ENCODE data around the gene DNAJB14. TPM values are rescaled to one million over a fixed set of nuclear protein-coding genes. Genes with fewer than 3 reads are reported as not detected.

The DNAJB14 gene
- total RNA-seq, 4 donors from 2014 or later, result 27.0 to 38.5 (median 31.7) TPM

DNA sequence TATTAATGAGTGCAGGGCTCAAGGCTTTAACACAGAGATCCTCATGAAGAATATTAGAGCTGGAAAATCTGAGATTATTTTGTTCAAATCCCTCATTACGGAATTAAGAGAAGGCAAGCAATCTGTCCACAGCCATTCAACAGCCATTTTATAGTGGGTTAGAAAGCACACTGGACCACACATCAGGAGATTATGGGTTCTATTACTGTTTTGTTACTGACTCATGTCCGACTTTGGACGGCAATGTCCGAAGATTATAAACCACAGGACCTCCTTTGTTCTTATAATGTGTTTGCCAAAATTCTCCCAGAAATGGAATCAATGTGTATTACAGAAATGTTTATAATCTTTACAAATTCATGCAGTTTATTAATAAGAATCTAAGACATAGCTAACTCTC, 60.3 kb downstream of the DNAJB14 start:
- Histone ChIP-seq H3K27me3 (no peaks in the 10 kb centered on the region), H3K4me3 (no peak overlapping the region), H3K9me3 (no peaks in the 10 kb centered on the region), H3K27ac (no peak overlapping the region), H3K4me1 (peaks cover 0 to 45% (median 0%) of the 10 kb centered on the region in 4 donors), H3K36me3 (peaks cover 0 to 39% (median 5%) of the 10 kb centered on the region in 3 donors)
- 51 to 56% methylated on average over 4 of the region's 4 CpGs for WGBS, 2 donors
- no peak for DNase-seq (ENCODE audit: low spot score in 2 of 2)
- no peak for TF ChIP-seq POLR2A (IDR thresholded peaks at IDR 0.05)
- no peak for TF ChIP-seq EP300 (IDR thresholded peaks at IDR 0.05)
- TF ChIP-seq CTCF (IDR thresholded peaks at IDR 0.05), result no peak

- DNase-seq (ENCODE audit: low spot score in 2 of 2), result no peak
- Histone ChIP-seq H3K4me1 (peaks cover 0 to 40% (median 0%) of the 10 kb centered on the region in 4 donors), H3K36me3 (peaks cover 0 to 43% (median 8%) of the 10 kb centered on the region in 3 donors), H3K27ac (no peak overlapping the region), H3K4me3 (no peak overlapping the region), H3K27me3 (no peaks in the 10 kb centered on the region), H3K9me3 (no peaks in the 10 kb centered on the region)
- no peak for TF ChIP-seq CTCF (IDR thresholded peaks at IDR 0.05)
- no peak for TF ChIP-seq POLR2A (IDR thresholded peaks at IDR 0.05)
- no peak for TF ChIP-seq EP300 (IDR thresholded peaks at IDR 0.05)
These were observed 60.7 kb downstream of the DNAJB14 start for GRCh38 chr4:99885687-99886086.

- H3K9me3 ChIP-seq, result no peaks in the 10 kb centered on the region
- WGBS, 2 donors, result 76 to 77% methylated on average over 2 of the region's 2 CpGs
- DNase-seq (ENCODE audit: low spot score in 2 of 2), result no peak
- H3K27me3 ChIP-seq, result no peaks in the 10 kb centered on the region
- H3K4me3 ChIP-seq, result no peak overlapping the region
- TF ChIP-seq POLR2A (IDR thresholded peaks at IDR 0.05) (no peak), CTCF (IDR thresholded peaks at IDR 0.05) (peak in 2 of 5 experiments; percentile 15), EP300 (IDR thresholded peaks at IDR 0.05) (no peak)
- H3K4me1 ChIP-seq, result peaks cover 0 to 36% (median 0%) of the 10 kb centered on the region in 4 donors
- peaks cover 0 to 49% (median 13%) of the 10 kb centered on the region in 3 donors for H3K36me3 ChIP-seq
- no peak overlapping the region for H3K27ac ChIP-seq
These were observed 61.3 kb downstream of the DNAJB14 start for GRCh38 chr4:99885063-99885664.

DNA sequence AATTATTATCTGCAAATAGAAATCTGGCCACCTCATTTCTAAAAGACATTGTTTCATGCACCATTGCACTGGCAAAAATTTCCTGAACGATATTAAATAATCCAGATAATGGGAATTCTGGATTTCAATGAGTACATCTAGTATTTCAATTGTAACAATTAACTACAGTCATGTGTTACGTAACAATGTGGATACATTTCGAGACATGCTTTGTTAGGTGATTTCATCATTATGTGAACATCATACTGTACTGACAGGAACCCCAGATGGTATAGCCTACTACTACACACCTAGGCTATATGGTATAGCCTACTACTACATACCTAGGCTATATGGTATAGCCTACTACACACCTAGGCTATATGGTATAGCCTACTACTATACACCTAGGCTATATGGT, 67.0 kb downstream of the DNAJB14 start:
- TF ChIP-seq EP300 (IDR thresholded peaks at IDR 0.05) (no peak), POLR2A (IDR thresholded peaks at IDR 0.05) (no peak), CTCF (IDR thresholded peaks at IDR 0.05) (no peak)
- Histone ChIP-seq H3K36me3 (peaks cover 0 to 75% (median 8%) of the 10 kb centered on the region in 3 donors), H3K4me3 (no peak overlapping the region), H3K4me1 (no peaks in the 10 kb centered on the region), H3K27ac (no peak overlapping the region), H3K9me3 (no peaks in the 10 kb centered on the region), H3K27me3 (no peaks in the 10 kb centered on the region)
- 87 to 95% methylated on average over 3 of the region's 3 CpGs for WGBS, 2 donors
- DNase-seq (ENCODE audit: low spot score in 2 of 2), result no peak

GRCh38 chr4:99878604-99879003, 67.8 kb downstream of the DNAJB14 start:
- Histone ChIP-seq H3K4me3 (no peak overlapping the region), H3K27ac (no peak overlapping the region), H3K4me1 (no peaks in the 10 kb centered on the region), H3K27me3 (no peaks in the 10 kb centered on the region), H3K36me3 (peaks cover 0 to 68% (median 8%) of the 10 kb centered on the region in 3 donors), H3K9me3 (no peaks in the 10 kb centered on the region)
- no peak for DNase-seq (ENCODE audit: low spot score in 2 of 2)
- TF ChIP-seq CTCF (IDR thresholded peaks at IDR 0.05) (no peak), POLR2A (IDR thresholded peaks at IDR 0.05) (no peak), EP300 (IDR thresholded peaks at IDR 0.05) (no peak)
